Cardiac muscle cell (in vitro differentiated cells and primary cell): ENCODE measurements around the gene NUDT22. TPM values are rescaled to one million over a fixed set of nuclear protein-coding genes. Genes with fewer than 3 reads are reported as not detected.
A peak's percentile ranks its signal among the peaks of the same experiment; 100 is the strongest.

Source experiments
- DNase-seq, 2 donors: peaks; one replicate each; pipeline versions ENCODE4 v3.0.0 to v3.0.0-alpha.2; 2010 to 2017; ENCODE audit warnings: low read depth in 1 of 2, low spot score in 1 of 2
- H3K27ac ChIP-seq: fragments of 200-600 bp; sonication (generic); 2 replicates; pipeline ENCODE4 v1.5.1; 2016
- H3K27me3 ChIP-seq: fragments of 200-600 bp; sonication (generic); 2 replicates; pipeline ENCODE4 v1.6.0; 2016; ENCODE audit warnings: control low read depth
- H3K36me3 ChIP-seq: fragments of 200-600 bp; sonication (generic); 2 replicates; pipeline ENCODE4 v1.5.1; 2016; ENCODE audit warnings: control low read depth
- H3K4me1 ChIP-seq: fragments of 200-600 bp; sonication (generic); 2 replicates; pipeline ENCODE4 v1.8.1; 2017; ENCODE audit warnings: low read depth, mild to moderate bottlenecking, mixed run types
- H3K4me3 ChIP-seq: fragments of 200-600 bp; sonication (generic); 2 replicates; pipeline ENCODE4 v1.5.1; 2016; ENCODE audit warnings: mild to moderate bottlenecking
- H3K9me3 ChIP-seq: fragments of 200-600 bp; sonication (generic); 2 replicates; pipeline ENCODE4 v1.5.1; 2017; ENCODE audit warnings: low read depth, mild to moderate bottlenecking, control low read depth
- CTCF ChIP-seq: IDR thresholded peaks from 2 replicates; pipeline ENCODE4 v1.5.1; 2012; ENCODE audit warnings: low read depth, mild to moderate bottlenecking, low read length
- polyA plus RNA-seq: library from polyadenylated mRNA; unstranded; fragments of >200 nt; fragmentation: Nextera tagmentation; extraction: Ambion mirVana; gene quantifications from 2 replicates; pipeline ENCODE4 v1.2.1, GENCODE V29; 2016
- total RNA-seq: library from RNA; depleted of rRNA; stranded (reverse); fragments of >200 nt; gene quantifications from 2 replicates; pipeline ENCODE4 v1.2.3, GENCODE V29; 2016

The NUDT22 gene
- total and polyA plus RNA-seq, 2 experiments from 2014 or later = 76.0 to 90.6 TPM

- TF ChIP-seq CTCF = no peak
- Histone ChIP-seq H3K27ac (peak overlapping the region; percentile 25), H3K9me3 (no peaks in the 10 kb centered on the region), H3K27me3 (no peaks in the 10 kb centered on the region), H3K36me3 (peaks cover 3% of the 10 kb centered on the region), H3K4me1 (peaks cover 7% of the 10 kb centered on the region), H3K4me3 (peak overlapping the region; percentile 62)
- DNase-seq = peak; percentile 17 to 76
These were observed 8.7 kb downstream of the NUDT22 start for GRCh38 chr11:64234647-64235379.

- TF ChIP-seq CTCF = no peak
- Histone ChIP-seq H3K4me3 (peak overlapping the region; percentile 62), H3K36me3 (peaks cover 3% of the 10 kb centered on the region), H3K27me3 (no peaks in the 10 kb centered on the region), H3K27ac (no peak overlapping the region), H3K9me3 (no peaks in the 10 kb centered on the region), H3K4me1 (peaks cover 11% of the 10 kb centered on the region)
- DNase-seq = no peak
These were observed 9.5 kb downstream of the NUDT22 start for GRCh38 chr11:64235437-64236161.

- no peaks in the 10 kb centered on the region for H3K27me3 ChIP-seq
- no peak overlapping the region for H3K4me3 ChIP-seq
- H3K9me3 ChIP-seq = no peaks in the 10 kb centered on the region
- peaks cover 3% of the 10 kb centered on the region for H3K36me3 ChIP-seq
- H3K4me1 ChIP-seq = peaks cover 11% of the 10 kb centered on the region
- no peak for TF ChIP-seq CTCF
- no peak overlapping the region for H3K27ac ChIP-seq
- no peak for DNase-seq
These were observed 11.4 kb downstream of the NUDT22 start for GRCh38 chr11:64237484-64237951.

- Histone ChIP-seq H3K4me3 (no peak overlapping the region), H3K27me3 (no peaks in the 10 kb centered on the region), H3K4me1 (peaks cover 11% of the 10 kb centered on the region), H3K27ac (no peak overlapping the region), H3K9me3 (no peaks in the 10 kb centered on the region), H3K36me3 (peaks cover 3% of the 10 kb centered on the region)
- DNase-seq = no peak
- TF ChIP-seq CTCF = no peak
These were observed 12.0 kb downstream of the NUDT22 start for GRCh38 chr11:64238076-64238475.

- H3K27me3 ChIP-seq = no peaks in the 10 kb centered on the region
- H3K4me3 ChIP-seq = no peak overlapping the region
- TF ChIP-seq CTCF = no peak
- H3K9me3 ChIP-seq = no peaks in the 10 kb centered on the region
- no peak overlapping the region for H3K27ac ChIP-seq
- peaks cover 3% of the 10 kb centered on the region for H3K36me3 ChIP-seq
- peaks cover 5% of the 10 kb centered on the region for H3K4me1 ChIP-seq
- DNase-seq = no peak
These were observed 12.9 kb downstream of the NUDT22 start for GRCh38 chr11:64238999-64239398.
